GM23338 (cell line): ENCODE results near the gene PPWD1. TPM values are rescaled to one million over a fixed set of nuclear protein-coding genes. Genes with fewer than 3 reads are reported as not detected.

Experiments used
- ATAC-seq: fragments of 200-7000 bp; cut with Tn5 transposase; 3 replicates; pipeline ENCODE4 v1.9.1; 2020
- DNase-seq: peaks from one replicate; pipeline ENCODE4 v3.0.0-alpha.2; 2015; ENCODE audit warnings: low spot score
- H2AFZ ChIP-seq: fragments of 200-600 bp; sonication (generic); 2 replicates; pipeline ENCODE4 v1.8.0; 2016; ENCODE audit warnings: antibody characterized with exemption, mild to moderate bottlenecking, moderate library complexity
- H3F3A ChIP-seq: fragments of 200-600 bp; sonication (generic); replicated peaks from 2 replicates; pipeline ENCODE4 v1.8.0; 2017; ENCODE audit warnings: antibody characterized with exemption, mixed run types, low read depth
- H3K27ac ChIP-seq: fragments of 200-600 bp; sonication (generic); 2 replicates; pipeline ENCODE4 v1.6.1; 2016; ENCODE audit warnings: low read depth
- H3K27me3 ChIP-seq: fragments of 200-600 bp; sonication (generic); 2 replicates; pipeline ENCODE4 v1.8.0; 2016; ENCODE audit warnings: mild to moderate bottlenecking, mixed run types, moderate library complexity; ENCODE audit not compliant: insufficient read depth
- H3K36me3 ChIP-seq: fragments of 200-600 bp; sonication (generic); 2 replicates; pipeline ENCODE4 v1.8.0; 2016; ENCODE audit warnings: mild to moderate bottlenecking; ENCODE audit not compliant: insufficient read depth
- H3K4me1 ChIP-seq: fragments of 200-600 bp; sonication (generic); 2 replicates; pipeline ENCODE4 v1.8.0; 2016; ENCODE audit warnings: mild to moderate bottlenecking, moderate library complexity; ENCODE audit not compliant: insufficient read depth
- H3K4me2 ChIP-seq: fragments of 200-600 bp; sonication (generic); 2 replicates; pipeline ENCODE4 v1.7.1; 2017; ENCODE audit warnings: mixed run types
- H3K4me3 ChIP-seq: fragments of 200-600 bp; sonication (generic); 2 replicates; pipeline ENCODE4 v1.6.1; 2016; ENCODE audit warnings: mixed run types
- H3K79me2 ChIP-seq: fragments of 200-600 bp; sonication (generic); replicated peaks from 2 replicates; pipeline ENCODE4 v1.8.0; 2017; ENCODE audit warnings: mild to moderate bottlenecking; ENCODE audit not compliant: insufficient read depth
- H3K9me2 ChIP-seq: fragments of 200-600 bp; sonication (generic); 2 replicates; pipeline ENCODE4 v1.8.0; 2017; ENCODE audit not compliant: insufficient read depth
- H4K20me1 ChIP-seq: fragments of 200-600 bp; sonication (generic); replicated peaks from 2 replicates; pipeline ENCODE4 v1.8.0; 2017; ENCODE audit warnings: mild to moderate bottlenecking; ENCODE audit not compliant: insufficient read depth
- H3K27ac Mint-ChIP-seq: 2 replicates; pipeline ENCODE4 v1.8.0; 2020; ENCODE audit warnings: inconsistent platforms, mild to moderate bottlenecking, moderate library complexity, mixed read lengths
- H3K27me3 Mint-ChIP-seq: 3 replicates; pipeline ENCODE4 v1.8.0; 2022; ENCODE audit warnings: low read depth, mild to moderate bottlenecking, moderate library complexity, mixed read lengths, inconsistent platforms; ENCODE audit not compliant: insufficient read depth, poor library complexity
- H3K36me3 Mint-ChIP-seq: 3 replicates; pipeline ENCODE4 v1.8.0; 2021; ENCODE audit warnings: low read depth, mild to moderate bottlenecking, inconsistent platforms, moderate library complexity, mixed read lengths
- H3K4me1 Mint-ChIP-seq: 3 replicates; pipeline ENCODE4 v1.8.0; 2020; ENCODE audit warnings: mild to moderate bottlenecking, inconsistent platforms, mixed read lengths
- H3K4me3 Mint-ChIP-seq: 3 replicates; pipeline ENCODE4 v1.8.0; 2021; ENCODE audit warnings: moderate library complexity, mild to moderate bottlenecking, inconsistent platforms, mixed read lengths
- H3K9me3 Mint-ChIP-seq: 3 replicates; pipeline ENCODE4 v1.8.0; 2020; ENCODE audit warnings: moderate library complexity, mild to moderate bottlenecking, inconsistent platforms, mixed read lengths
- CREB1 ChIP-seq: fragments of 250-450 bp; sonication (Bioruptor Pico); IDR thresholded peaks from 2 replicates; pipeline ENCODE4 v1.5.0; 2020; ENCODE audit warnings: low read depth, mild to moderate bottlenecking, moderate library complexity
- CTCF ChIP-seq, 2 experiments: fragments of 200-600 bp in 1 of 2; sonication (generic) in 1 of 2; conservative IDR thresholded peaks; 2 replicates each; pipeline versions ENCODE4 v1.5.1 to v1.6.1; 2016 to 2017; ENCODE audit warnings: antibody characterized with exemption in 2 of 2, low read depth in 2 of 2, mild to moderate bottlenecking in 2 of 2, moderate library complexity in 1 of 2
- EZH2 ChIP-seq: fragments of 200-600 bp; sonication (generic); IDR thresholded peaks from one replicate; pipeline ENCODE4 v1.8.0; 2017; ENCODE audit warnings: antibody characterized with exemption, mild to moderate bottlenecking, low read depth; ENCODE audit not compliant: unreplicated experiment
- NANOG ChIP-seq: IDR thresholded peaks from 2 replicates; pipeline ENCODE4 v1.6.1; 2016; ENCODE audit warnings: antibody characterized with exemption, borderline replicate concordance
- REST ChIP-seq: IDR thresholded peaks from one replicate; pipeline ENCODE4 v1.6.1; 2018; ENCODE audit warnings: antibody characterized with exemption; ENCODE audit not compliant: unreplicated experiment
- STAT1 ChIP-seq: IDR thresholded peaks from one replicate; pipeline ENCODE4 v1.6.1; 2016; ENCODE audit warnings: antibody characterized with exemption; ENCODE audit not compliant: unreplicated experiment
- ZNF114 ChIP-seq: fragments of 250-450 bp; sonication (Bioruptor Pico); IDR thresholded peaks from 2 replicates; pipeline ENCODE4 v1.5.0; 2020; ENCODE audit warnings: mild to moderate bottlenecking, moderate library complexity
- ZNF331 ChIP-seq: fragments of 250-450 bp; sonication (Bioruptor Pico); IDR thresholded peaks from 2 replicates; pipeline ENCODE4 v1.5.0; 2020; ENCODE audit warnings: low read depth, mild to moderate bottlenecking, moderate library complexity
- ZNF462 ChIP-seq: fragments of 250-450 bp; sonication (Bioruptor Pico); IDR thresholded peaks from 2 replicates; pipeline ENCODE4 v1.5.0; 2020; ENCODE audit warnings: mild to moderate bottlenecking, moderate library complexity
- polyA plus RNA-seq: library from polyadenylated mRNA; unstranded; fragments of >200 nt; fragmentation: Nextera tagmentation; extraction: Ambion mirVana; gene quantifications from 2 replicates; pipeline ENCODE4 v1.2.1, GENCODE V29; 2016
- total RNA-seq: library from RNA; depleted of rRNA; stranded (reverse); fragments of >200 nt; shearing (Covaris generic); gene quantifications from 2 replicates; pipeline ENCODE4 v1.2.3, GENCODE V29; 2014

The PPWD1 gene
- total and polyA plus RNA-seq, 2 experiments from 2014 or later = 34.8 to 57.1 TPM

DNA sequence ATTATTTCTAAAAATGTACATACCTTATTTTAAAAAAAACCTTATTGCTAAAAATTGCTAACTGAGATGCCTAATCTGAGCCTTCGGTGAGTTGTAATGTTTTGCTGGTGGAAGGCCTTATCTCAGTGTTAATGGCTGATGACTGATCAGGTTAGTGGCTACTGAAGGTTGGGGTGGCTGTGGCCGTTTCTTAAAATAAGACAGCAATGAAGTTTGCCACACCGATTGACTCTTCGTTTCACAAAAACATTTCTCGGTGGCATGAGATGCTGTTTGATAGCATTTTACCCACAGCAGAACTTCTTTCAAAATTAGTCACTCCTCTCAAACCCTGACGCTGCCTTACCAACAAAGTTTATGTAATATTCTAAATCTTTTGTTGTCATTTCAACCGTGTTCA lies 14.8 kb upstream of the PPWD1 start (continued):
- no peak for TF ChIP-seq ZNF462
- TF ChIP-seq CTCF (conservative IDR thresholded peaks at IDR 0.05; ENCODE audit: low read depth in 2 of 2) = no peak

GRCh38 chr5:65553941-65554340 lies 9.2 kb upstream of the PPWD1 start:
- H4K20me1 ChIP-seq = 0 out of 2 replicates have a peak, but pooled peaks cover 4% of the 10 kb centered on the region
- Mint-ChIP-seq H3K27me3 (no peaks in the 10 kb centered on the region), H3K9me3 (no peaks in the 10 kb centered on the region), H3K27ac (no peak overlapping the region), H3K36me3 (peaks cover 41% of the 10 kb centered on the region), H3K4me1 (no peaks in the 10 kb centered on the region), H3K4me3 (no peak overlapping the region)
- no peaks in the 10 kb centered on the region for H3K4me1 ChIP-seq
- peaks cover 19% of the 10 kb centered on the region; the same call in 1 of the 2 replicates for H3K36me3 ChIP-seq
- H3K27ac ChIP-seq = no peak overlapping the region
- ATAC-seq = no peak
- H3K79me2 ChIP-seq = peaks cover 6% of the 10 kb centered on the region; the same call in 1 of the 2 replicates
- H3K4me2 ChIP-seq = no peak overlapping the region
- no peak overlapping the region for H2AFZ ChIP-seq
- DNase-seq = no peak
- no peak overlapping the region for H3K4me3 ChIP-seq
- no peaks in the 10 kb centered on the region for H3F3A ChIP-seq
- H3K9me2 ChIP-seq = no peaks in the 10 kb centered on the region
- no peaks in the 10 kb centered on the region for H3K27me3 ChIP-seq
- TF ChIP-seq EZH2 (no peak), ZNF114 (CRISPR knock-in tag) (no peak), CREB1 (CRISPR knock-in tag) (no peak), REST (no peak), NANOG (no peak), STAT1 (no peak), ZNF331 (CRISPR knock-in tag) (no peak)
